Smooth muscle cell (in vitro differentiated cells): ENCODE data around the gene NACC2. TPM values are rescaled to one million over a fixed set of nuclear protein-coding genes. Genes with fewer than 3 reads are reported as not detected.

ENCODE experiments used
- DNase-seq: peaks from one replicate; lab custom pipeline; 2025; ENCODE audit not compliant: unreplicated experiment; lab: John Stamatoyannopoulos, UW
- H2AFZ ChIP-seq: fragments of 200-600 bp; sonication (generic); 2 replicates; pipeline ENCODE4 v1.6.0; 2016; ENCODE audit warnings: antibody characterized with exemption, low read depth, mild to moderate bottlenecking
- H3F3A ChIP-seq: fragments of 200-600 bp; sonication (generic); 2 replicates; pipeline ENCODE4 v1.6.0; 2017; ENCODE audit warnings: antibody characterized with exemption, low read depth
- H3K27ac ChIP-seq: fragments of 200-600 bp; sonication (generic); 2 replicates; pipeline ENCODE4 v1.5.1; 2016; ENCODE audit warnings: low read depth, mild to moderate bottlenecking
- H3K27me3 ChIP-seq: fragments of 200-600 bp; sonication (generic); 2 replicates; pipeline ENCODE4 v1.6.1; 2016; ENCODE audit warnings: low read depth, mild to moderate bottlenecking
- H3K36me3 ChIP-seq: fragments of 200-600 bp; sonication (generic); 2 replicates; pipeline ENCODE4 v1.5.1; 2016; ENCODE audit warnings: low read depth
- H3K4me1 ChIP-seq: fragments of 200-600 bp; sonication (generic); 2 replicates; pipeline ENCODE4 v1.5.1; 2016; ENCODE audit warnings: low read depth
- H3K4me2 ChIP-seq: fragments of 200-600 bp; sonication (generic); 2 replicates; pipeline ENCODE4 v1.6.0; 2016; ENCODE audit warnings: mild to moderate bottlenecking
- H3K4me3 ChIP-seq: fragments of 200-600 bp; sonication (generic); 2 replicates; pipeline ENCODE4 v1.5.1; 2016; ENCODE audit warnings: mild to moderate bottlenecking
- H3K79me2 ChIP-seq: fragments of 200-600 bp; sonication (generic); 2 replicates; pipeline ENCODE4 v1.6.0; 2016; ENCODE audit warnings: low read depth, mild to moderate bottlenecking
- H3K9ac ChIP-seq: fragments of 200-600 bp; sonication (generic); 2 replicates; pipeline ENCODE4 v1.6.0; 2016; ENCODE audit warnings: low read depth
- H3K9me3 ChIP-seq: fragments of 200-600 bp; sonication (generic); replicated peaks from 2 replicates; pipeline ENCODE4 v1.5.1; 2016; ENCODE audit warnings: low read depth
- H4K20me1 ChIP-seq: fragments of 200-600 bp; sonication (generic); 2 replicates; pipeline ENCODE4 v1.6.0; 2016; ENCODE audit warnings: low read depth
- CTCF ChIP-seq: fragments of 200-600 bp; sonication (generic); IDR thresholded peaks from 2 replicates; pipeline ENCODE4 v1.5.1; 2017; ENCODE audit warnings: borderline replicate concordance, mild to moderate bottlenecking, antibody characterized with exemption; ENCODE audit not compliant: insufficient read depth, poor library complexity, severe bottlenecking
- WGBS: methylation state at CpG from one replicate; pipeline ENCODE4 v1.1.7; 2016; ENCODE audit warnings: low lambda C conversion rate; 5-methylcytosine and 5-hydroxymethylcytosine counted together
- polyA plus RNA-seq: library from polyadenylated mRNA; unstranded; fragments of >200 nt; fragmentation: Nextera tagmentation; extraction: Ambion mirVana; gene quantifications from 2 replicates; pipeline ENCODE4 v1.2.1, GENCODE V29; 2016
- total RNA-seq: library from RNA; depleted of rRNA; stranded (reverse); fragments of >200 nt; gene quantifications from 2 replicates; pipeline ENCODE4 v1.2.3, GENCODE V29; 2014

Gene NACC2
- total and polyA plus RNA-seq, 2 experiments from 2014 or later = 6.7 to 8.8 TPM

GRCh38 chr9:135963938-135964337 is 131.2 kb downstream of the NACC2 start:
- no peak overlapping the region for H3K4me3 ChIP-seq
- H4K20me1 ChIP-seq = peaks cover 13% of the 10 kb centered on the region
- H3K9me3 ChIP-seq = no peaks in the 10 kb centered on the region
- no peak overlapping the region for H3K9ac ChIP-seq
- peaks cover 7% of the 10 kb centered on the region for H3K4me1 ChIP-seq
- H3K36me3 ChIP-seq = no peaks in the 10 kb centered on the region
- H3K4me2 ChIP-seq = no peak overlapping the region
- H3K27me3 ChIP-seq = no peaks in the 10 kb centered on the region
- H3K27ac ChIP-seq = no peak overlapping the region
- peaks cover 20% of the 10 kb centered on the region for H3K79me2 ChIP-seq
- no peak for DNase-seq
- 88% methylated on average over 10 of the region's 10 CpGs for WGBS
- H2AFZ ChIP-seq = no peak overlapping the region
- no peak for TF ChIP-seq CTCF
- H3F3A ChIP-seq = no peaks in the 10 kb centered on the region

- DNase-seq = no peak
- no peaks in the 10 kb centered on the region for H3K36me3 ChIP-seq
Measured at GRCh38 chr9:135963338-135963737, 131.8 kb downstream of the NACC2 start.

GRCh38 chr9:135962696-135963307 is 132.3 kb downstream of the NACC2 start:
- DNase-seq = no peak
- no peak for TF ChIP-seq CTCF
- Histone ChIP-seq H3K36me3 (no peaks in the 10 kb centered on the region), H3K27ac (no peak overlapping the region), H3K79me2 (peaks cover 31% of the 10 kb centered on the region), H4K20me1 (peaks cover 24% of the 10 kb centered on the region), H2AFZ (no peak overlapping the region), H3K9ac (no peak overlapping the region), H3K4me3 (no peak overlapping the region), H3K4me2 (no peak overlapping the region), H3K9me3 (no peaks in the 10 kb centered on the region), H3K27me3 (no peaks in the 10 kb centered on the region), H3K4me1 (peaks cover 7% of the 10 kb centered on the region), H3F3A (no peaks in the 10 kb centered on the region)
- 89% methylated on average over 11 of the region's 11 CpGs for WGBS

More at GRCh38 chr9:135963338-135963737, 131.8 kb downstream of the NACC2 start:
- Histone ChIP-seq H3K9me3 (no peaks in the 10 kb centered on the region), H3K27me3 (no peaks in the 10 kb centered on the region), H2AFZ (no peak overlapping the region), H3K9ac (no peak overlapping the region), H3K4me1 (peaks cover 7% of the 10 kb centered on the region), H3K4me2 (no peak overlapping the region), H3K4me3 (no peak overlapping the region), H3F3A (no peaks in the 10 kb centered on the region), H3K79me2 (peaks cover 26% of the 10 kb centered on the region), H3K27ac (no peak overlapping the region), H4K20me1 (peaks cover 19% of the 10 kb centered on the region)
- TF ChIP-seq CTCF = no peak
- 95% methylated on average over 8 of the region's 8 CpGs for WGBS
